Measurements from ENCODE around the gene FBP2. TPM values are rescaled to one million over a fixed set of nuclear protein-coding genes. Genes with fewer than 3 reads are reported as not detected.

Gene FBP2
- total RNA-seq, 1 donor from 2014 or later: not detected

DNA sequence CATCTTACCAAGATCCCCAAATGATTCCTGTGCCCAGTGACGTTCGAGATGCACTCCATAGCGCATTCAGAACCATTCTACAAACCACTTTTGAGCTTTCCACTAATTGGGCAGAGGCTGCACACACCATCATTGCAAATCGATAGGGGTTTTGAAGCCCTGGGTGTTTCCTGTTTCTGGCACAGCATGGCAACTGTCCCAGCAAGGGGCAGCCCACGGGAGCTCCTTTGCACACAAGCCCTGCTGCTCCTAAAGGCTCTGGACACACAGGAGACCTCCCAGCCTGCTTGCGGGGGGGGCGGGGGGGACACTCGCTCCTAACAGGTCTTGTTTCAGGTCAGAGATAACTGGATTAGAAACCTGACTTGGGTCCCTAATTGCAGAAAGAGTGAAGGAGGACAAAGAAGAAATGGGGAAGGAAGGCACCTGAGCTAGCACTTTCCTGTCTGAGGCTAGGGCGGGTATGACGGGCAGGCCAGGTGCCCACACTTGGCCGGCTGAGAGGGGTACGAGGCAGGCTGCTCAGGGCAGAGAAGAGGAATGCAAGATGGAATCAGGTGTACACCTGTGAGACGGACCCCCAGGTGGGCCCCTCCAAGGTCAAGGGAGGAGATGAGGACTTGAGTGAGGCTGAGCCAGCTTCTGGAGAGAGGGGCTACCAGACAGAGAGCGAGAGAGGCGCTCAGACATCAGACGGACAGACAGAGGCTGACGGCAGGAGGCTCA lies 44.9 kb upstream of the FBP2 start:
- ATAC-seq: peak; percentile 7
- Histone ChIP-seq H3K4me1 (peaks cover 14% of the 10 kb centered on the region), H3K9me3 (no peaks in the 10 kb centered on the region), H3K27me3 (no peaks in the 10 kb centered on the region), H3K36me3 (no peaks in the 10 kb centered on the region), H3K27ac (peak overlapping the region; percentile 82), H3K4me3 (peak overlapping the region; percentile 63)
- intact Hi-C loops (cut with DNase I): no loop called here
- TF ChIP-seq, protein P1, sequence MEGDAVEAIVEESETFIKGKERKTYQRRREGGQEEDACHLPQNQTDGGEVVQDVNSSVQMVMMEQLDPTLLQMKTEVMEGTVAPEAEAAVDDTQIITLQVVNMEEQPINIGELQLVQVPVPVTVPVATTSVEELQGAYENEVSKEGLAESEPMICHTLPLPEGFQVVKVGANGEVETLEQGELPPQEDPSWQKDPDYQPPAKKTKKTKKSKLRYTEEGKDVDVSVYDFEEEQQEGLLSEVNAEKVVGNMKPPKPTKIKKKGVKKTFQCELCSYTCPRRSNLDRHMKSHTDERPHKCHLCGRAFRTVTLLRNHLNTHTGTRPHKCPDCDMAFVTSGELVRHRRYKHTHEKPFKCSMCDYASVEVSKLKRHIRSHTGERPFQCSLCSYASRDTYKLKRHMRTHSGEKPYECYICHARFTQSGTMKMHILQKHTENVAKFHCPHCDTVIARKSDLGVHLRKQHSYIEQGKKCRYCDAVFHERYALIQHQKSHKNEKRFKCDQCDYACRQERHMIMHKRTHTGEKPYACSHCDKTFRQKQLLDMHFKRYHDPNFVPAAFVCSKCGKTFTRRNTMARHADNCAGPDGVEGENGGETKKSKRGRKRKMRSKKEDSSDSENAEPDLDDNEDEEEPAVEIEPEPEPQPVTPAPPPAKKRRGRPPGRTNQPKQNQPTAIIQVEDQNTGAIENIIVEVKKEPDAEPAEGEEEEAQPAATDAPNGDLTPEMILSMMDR (IDR thresholded peaks at IDR 0.05): no peak
- DNase-seq: peak; percentile 71

GRCh38 chr9:94632737-94633136 lies 39.1 kb upstream of the FBP2 start:
- Histone ChIP-seq H3K9me3 (no peaks in the 10 kb centered on the region), H3K4me3 (no peak overlapping the region), H3K27me3 (no peaks in the 10 kb centered on the region), H3K36me3 (no peaks in the 10 kb centered on the region), H3K4me1 (peaks cover 32% of the 10 kb centered on the region), H3K27ac (no peak overlapping the region)
- TF ChIP-seq, protein P1 (IDR thresholded peaks at IDR 0.05): no peak
- intact Hi-C loops (cut with DNase I): no loop called here
- DNase-seq (no peak), ATAC-seq (peak; percentile 27)

DNA sequence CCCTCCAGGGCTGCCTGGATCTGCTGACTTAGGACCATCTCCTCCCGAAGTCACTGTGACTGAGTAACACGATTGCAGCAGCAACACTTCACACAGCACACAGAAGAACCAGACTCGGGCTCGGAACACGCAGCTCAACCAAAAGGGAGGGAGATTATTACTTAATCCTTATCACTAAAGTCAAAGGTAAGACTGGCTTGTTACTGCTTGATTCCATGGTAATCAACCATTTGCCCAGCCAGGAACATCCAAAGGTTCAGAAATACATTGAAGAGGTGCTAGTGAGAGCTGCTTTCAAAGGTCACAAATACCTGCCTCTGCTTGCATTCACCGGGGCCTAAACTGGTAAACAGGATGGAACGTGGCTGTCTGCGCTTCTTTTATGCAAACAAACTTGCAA lies 38.0 kb upstream of the FBP2 start:
- no peak overlapping the region for H3K4me3 ChIP-seq
- H3K27me3 ChIP-seq: no peaks in the 10 kb centered on the region
- H3K27ac ChIP-seq: peak overlapping the region; percentile 2
- H3K4me1 ChIP-seq: peaks cover 32% of the 10 kb centered on the region
- no peaks in the 10 kb centered on the region for H3K9me3 ChIP-seq
- peak; percentile 35 for ATAC-seq
- TF ChIP-seq, protein P1 (IDR thresholded peaks at IDR 0.05): no peak
- DNase-seq: no peak
- intact Hi-C loops (cut with DNase I): no loop called here
- no peaks in the 10 kb centered on the region for H3K36me3 ChIP-seq

GRCh38 chr9:94630833-94631232 lies 37.2 kb upstream of the FBP2 start:
- H3K4me1 ChIP-seq: peaks cover 32% of the 10 kb centered on the region
- no peaks in the 10 kb centered on the region for H3K9me3 ChIP-seq
- H3K4me3 ChIP-seq: no peak overlapping the region
- no peaks in the 10 kb centered on the region for H3K27me3 ChIP-seq
- no peak for DNase-seq
- intact Hi-C loops (cut with DNase I): no loop called here
- ATAC-seq: peak; percentile 58
- TF ChIP-seq, protein P1 (IDR thresholded peaks at IDR 0.05): no peak
- no peaks in the 10 kb centered on the region for H3K36me3 ChIP-seq
- H3K27ac ChIP-seq: no peak overlapping the region

- Histone ChIP-seq H3K36me3 (no peaks in the 10 kb centered on the region), H3K9me3 (no peaks in the 10 kb centered on the region), H3K27me3 (no peaks in the 10 kb centered on the region), H3K4me1 (peaks cover 32% of the 10 kb centered on the region), H3K4me3 (no peak overlapping the region), H3K27ac (no peak overlapping the region)
- DNase-seq (no peak), ATAC-seq (peak; percentile 11)
- TF ChIP-seq, protein P1 (IDR thresholded peaks at IDR 0.05): no peak
- intact Hi-C loops (cut with DNase I): no loop called here
These were observed 36.7 kb upstream of the FBP2 start for GRCh38 chr9:94630281-94630680.

All from upper lobe of right lung (tissue), 1 donor.